WERI-Rb-1 (cell line): ENCODE measurements around the gene URGCP.

ENCODE experiments used
- DNase-seq: peaks from one replicate; pipeline ENCODE4 v3.0.0-alpha.2; 2020
- H3K27ac ChIP-seq: fragments of 250-450 bp; sonication (Bioruptor Pico); 2 replicates; pipeline ENCODE4 v1.5.1; 2020; ENCODE audit warnings: mild to moderate bottlenecking, moderate library complexity
- H3K27me3 ChIP-seq: fragments of 250-450 bp; sonication (Bioruptor Pico); 2 replicates; pipeline ENCODE4 v1.5.1; 2021; ENCODE audit warnings: mild to moderate bottlenecking, low read depth, moderate library complexity; ENCODE audit not compliant: insufficient read depth, severe bottlenecking
- H3K36me3 ChIP-seq: fragments of 250-450 bp; sonication (Bioruptor Pico); 2 replicates; pipeline ENCODE4 v1.5.1; 2020; ENCODE audit warnings: mild to moderate bottlenecking, moderate library complexity
- H3K4me3 ChIP-seq: 2 replicates; pipeline ENCODE4 v1.5.1; 2011; ENCODE audit warnings: low read depth, mild to moderate bottlenecking, control low read depth, low read length
- H3K9me3 ChIP-seq: fragments of 250-450 bp; sonication (Bioruptor Pico); 2 replicates; pipeline ENCODE4 v1.5.1; 2021; ENCODE audit warnings: mild to moderate bottlenecking, moderate library complexity; ENCODE audit not compliant: severe bottlenecking
- TF ChIP-seq, protein P1 (sequence below): IDR thresholded peaks from 2 replicates; pipeline ENCODE4 v1.5.1; 2011; ENCODE audit warnings: low read depth, mild to moderate bottlenecking, control low read depth, inconsistent platforms, low read length

URGCP gene

DNA sequence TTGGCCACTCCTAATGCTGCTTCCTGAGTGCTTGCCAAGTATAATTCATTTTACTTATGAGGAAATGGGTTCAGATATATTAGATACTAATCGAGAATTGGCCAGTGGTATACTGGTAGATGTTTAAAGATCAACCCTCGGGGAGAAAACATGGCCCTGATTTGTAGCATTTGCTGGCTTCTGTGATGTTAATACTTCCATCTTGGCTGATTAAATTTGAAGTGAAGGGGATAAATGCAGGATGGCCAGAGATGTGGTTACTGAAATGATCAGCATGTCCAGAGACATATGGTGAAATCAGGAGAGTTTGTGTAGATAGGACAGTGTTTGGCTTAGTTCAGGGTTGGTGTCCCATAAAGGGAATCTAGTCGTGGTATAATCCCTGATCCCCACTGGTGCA, 31.0 kb upstream of the URGCP start:
- Histone ChIP-seq H3K36me3 (no peaks in the 10 kb centered on the region), H3K4me3 (no peak overlapping the region), H3K27ac (no peak overlapping the region), H3K27me3 (no peaks in the 10 kb centered on the region), H3K9me3 (no peaks in the 10 kb centered on the region)
- no peak for DNase-seq
- TF ChIP-seq, protein P1, sequence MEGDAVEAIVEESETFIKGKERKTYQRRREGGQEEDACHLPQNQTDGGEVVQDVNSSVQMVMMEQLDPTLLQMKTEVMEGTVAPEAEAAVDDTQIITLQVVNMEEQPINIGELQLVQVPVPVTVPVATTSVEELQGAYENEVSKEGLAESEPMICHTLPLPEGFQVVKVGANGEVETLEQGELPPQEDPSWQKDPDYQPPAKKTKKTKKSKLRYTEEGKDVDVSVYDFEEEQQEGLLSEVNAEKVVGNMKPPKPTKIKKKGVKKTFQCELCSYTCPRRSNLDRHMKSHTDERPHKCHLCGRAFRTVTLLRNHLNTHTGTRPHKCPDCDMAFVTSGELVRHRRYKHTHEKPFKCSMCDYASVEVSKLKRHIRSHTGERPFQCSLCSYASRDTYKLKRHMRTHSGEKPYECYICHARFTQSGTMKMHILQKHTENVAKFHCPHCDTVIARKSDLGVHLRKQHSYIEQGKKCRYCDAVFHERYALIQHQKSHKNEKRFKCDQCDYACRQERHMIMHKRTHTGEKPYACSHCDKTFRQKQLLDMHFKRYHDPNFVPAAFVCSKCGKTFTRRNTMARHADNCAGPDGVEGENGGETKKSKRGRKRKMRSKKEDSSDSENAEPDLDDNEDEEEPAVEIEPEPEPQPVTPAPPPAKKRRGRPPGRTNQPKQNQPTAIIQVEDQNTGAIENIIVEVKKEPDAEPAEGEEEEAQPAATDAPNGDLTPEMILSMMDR: no peak

DNA sequence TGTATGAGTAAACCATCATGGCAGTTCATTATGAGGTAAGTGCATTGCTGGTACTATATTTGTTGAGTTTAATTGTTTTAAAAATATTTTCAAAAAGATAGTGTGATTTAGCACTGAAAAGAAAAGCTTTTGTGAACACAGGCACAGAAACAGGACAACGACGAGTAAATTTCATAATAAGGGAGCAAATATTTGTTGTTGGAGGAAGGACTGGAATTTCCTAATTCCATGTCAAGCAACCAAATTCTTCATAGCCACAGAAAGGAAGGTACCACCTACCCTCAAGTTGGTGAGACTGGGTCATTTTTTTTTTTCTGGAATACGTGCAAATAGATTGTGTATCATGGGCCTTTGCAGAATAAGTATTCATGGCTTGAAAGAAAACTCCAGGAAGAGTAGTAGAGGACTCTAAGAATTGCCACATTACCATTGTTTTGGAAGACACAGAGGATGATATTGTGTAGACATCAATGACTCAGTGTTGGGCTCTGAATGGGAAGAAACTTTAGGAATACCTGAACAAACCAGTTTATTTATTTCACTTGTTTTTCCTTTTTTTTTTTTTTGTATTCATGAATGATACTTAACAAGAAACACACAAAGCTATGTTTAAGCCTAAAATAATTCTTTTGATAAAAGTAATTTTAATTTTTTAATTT, 27.6 kb upstream of the URGCP start:
- H3K4me3 ChIP-seq: no peak overlapping the region
- H3K27ac ChIP-seq: no peak overlapping the region
- no peak for DNase-seq
- no peaks in the 10 kb centered on the region for H3K36me3 ChIP-seq
- no peaks in the 10 kb centered on the region for H3K9me3 ChIP-seq
- H3K27me3 ChIP-seq: no peaks in the 10 kb centered on the region
- TF ChIP-seq, protein P1: no peak

DNA sequence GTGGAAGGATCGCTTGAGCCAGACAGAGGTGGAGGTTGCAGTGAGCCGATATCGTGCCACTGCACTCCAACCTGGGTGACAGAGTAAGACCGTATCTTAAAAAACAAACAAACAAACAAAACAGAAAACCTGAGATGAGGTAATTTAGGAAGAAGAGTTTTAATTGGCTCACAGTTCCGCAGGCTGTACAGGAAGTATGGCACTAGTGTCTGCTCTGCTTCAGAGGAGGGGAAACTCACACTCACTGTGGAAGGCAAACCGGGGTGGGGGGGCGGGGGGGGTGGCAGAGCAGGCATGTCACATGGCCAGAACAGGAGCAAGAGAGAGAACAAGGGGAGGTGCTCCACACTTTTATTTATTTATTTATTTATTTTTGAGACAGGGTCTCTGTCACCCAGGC, 24.9 kb upstream of the URGCP start:
- no peak for DNase-seq
- TF ChIP-seq, protein P1: no peak
- no peak overlapping the region for H3K4me3 ChIP-seq
- no peaks in the 10 kb centered on the region for H3K36me3 ChIP-seq
- H3K27me3 ChIP-seq: no peaks in the 10 kb centered on the region
- H3K9me3 ChIP-seq: no peaks in the 10 kb centered on the region
- no peak overlapping the region for H3K27ac ChIP-seq

DNA sequence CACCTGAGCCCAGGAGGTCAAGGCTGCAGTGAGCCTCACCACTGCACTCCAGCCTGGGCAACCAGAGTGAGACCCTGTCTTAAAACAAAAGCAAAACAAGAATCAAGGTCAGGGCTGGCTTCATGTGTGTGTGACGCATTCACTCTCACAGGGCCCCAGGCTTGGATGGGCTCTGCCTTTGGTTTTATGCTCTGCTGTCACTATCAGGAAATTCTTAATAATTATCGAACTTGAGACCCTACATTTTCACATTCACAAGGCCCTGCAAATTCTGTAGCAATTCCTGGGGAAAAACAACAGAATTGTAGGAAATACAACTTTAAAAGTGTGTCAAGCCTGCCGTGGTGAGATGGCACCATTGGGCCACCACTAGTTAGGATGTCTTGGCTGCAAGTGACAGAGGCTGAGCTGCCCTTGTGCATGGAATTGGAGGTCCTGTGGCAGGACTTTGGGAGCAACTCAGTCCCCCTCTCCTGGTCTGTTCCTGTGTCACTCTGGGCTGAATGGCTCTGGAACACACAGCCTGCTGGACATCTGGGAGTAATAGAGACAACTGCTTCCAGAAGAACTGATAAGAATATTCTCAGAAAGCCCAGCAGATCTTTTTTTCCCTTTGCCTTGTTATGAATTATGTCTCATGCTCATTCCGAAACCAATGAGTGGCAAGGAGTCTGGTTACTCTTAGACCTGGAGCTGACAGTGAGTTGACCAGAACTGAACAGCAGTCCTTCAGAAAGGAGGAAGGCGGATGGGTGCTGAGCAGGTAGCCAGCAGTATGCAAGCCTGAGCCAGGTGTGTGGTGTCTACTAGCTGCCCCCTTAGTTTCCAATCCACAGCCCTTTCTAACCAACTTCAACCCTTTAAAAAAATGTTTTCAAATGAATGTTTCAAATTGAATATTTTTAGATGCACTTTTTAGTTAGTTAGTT, 23.4 kb upstream of the URGCP start:
- H3K9me3 ChIP-seq: no peaks in the 10 kb centered on the region
- no peak for DNase-seq
- H3K36me3 ChIP-seq: no peaks in the 10 kb centered on the region; the same call in 1 of the 2 replicates
- TF ChIP-seq, protein P1: no peak
- H3K4me3 ChIP-seq: no peak overlapping the region
- no peaks in the 10 kb centered on the region for H3K27me3 ChIP-seq
- H3K27ac ChIP-seq: no peak overlapping the region

DNA sequence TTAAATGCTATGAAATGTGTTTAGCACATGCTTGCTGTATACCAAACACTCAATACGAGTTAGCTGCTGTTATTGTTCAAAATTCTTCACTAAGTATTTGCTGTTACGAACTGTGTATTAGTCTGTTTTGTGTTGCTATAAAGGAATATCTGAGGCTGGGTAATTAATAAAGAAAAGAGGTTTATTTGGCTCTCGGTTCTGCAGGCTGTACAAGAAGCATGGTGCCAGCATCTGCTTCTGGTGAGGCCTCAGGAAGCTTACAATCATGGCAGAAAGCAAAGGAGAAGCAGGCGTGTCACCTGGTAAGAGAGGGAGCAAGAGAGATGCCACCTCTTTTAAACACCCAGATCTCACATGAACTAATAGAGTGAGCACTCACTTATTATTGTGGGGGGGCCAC, 21.4 kb upstream of the URGCP start:
- no peak overlapping the region for H3K4me3 ChIP-seq
- H3K27ac ChIP-seq: no peak overlapping the region
- no peaks in the 10 kb centered on the region; the same call in 1 of the 2 replicates for H3K36me3 ChIP-seq
- H3K9me3 ChIP-seq: no peaks in the 10 kb centered on the region
- no peak for DNase-seq
- TF ChIP-seq, protein P1: no peak
- H3K27me3 ChIP-seq: no peaks in the 10 kb centered on the region
